HCT116 (cell line): ENCODE measurements around the gene SNX2. TPM values are rescaled to one million over a fixed set of nuclear protein-coding genes. Genes with fewer than 3 reads are reported as not detected.

ENCODE experiments used
- ATAC-seq: fragments of 200-7000 bp; cut with Tn5 transposase; 2 replicates; pipeline ENCODE4 v1.9.1; 2020; ENCODE audit warnings: mild to moderate bottlenecking, moderate library complexity
- BruUV-seq: library from RNA; stranded (reverse); fragments of 400-500 nt; replicated peaks from 2 replicates; lab custom pipeline; 2021; lab: Mats Ljungman, UMichigan
- CTCF ChIA-PET: fragments of 300-600 bp; sonication (Branson Sonifier 250); formaldehyde crosslinking; loops from one replicate; lab custom pipeline; 2021; ENCODE audit warnings: antibody characterized with exemption; lab: Charles Lee
- POLR2A ChIA-PET: fragments of 300-600, 350-600 bp; sonication (Branson Sonifier 250); formaldehyde crosslinking; loops from one replicate; lab custom pipeline; 2021; ENCODE audit warnings: antibody characterized with exemption; lab: Charles Lee
- RAD21 ChIA-PET, 2 experiments: fragments of 300-600 bp; sonication (Branson Sonifier 250); formaldehyde crosslinking; loops; one replicate each; lab custom pipeline; 2023; ENCODE audit warnings: low total read pairs in 2 of 2; ENCODE audit not compliant: uncharacterized antibody in 2 of 2, unreplicated experiment in 2 of 2, low non-redundant PET in 1 of 2; lab: Charles Lee
- DNase-seq: peaks from one replicate; pipeline ENCODE4 v3.0.0-alpha.2; 2010; ENCODE audit warnings: low read depth, low spot score
- H2AFZ ChIP-seq: fragments of 200-600 bp; shearing (Covaris generic), sonication (generic); 2 replicates; pipeline ENCODE4 v1.6.1; 2017; ENCODE audit warnings: low read depth, mixed run types, mixed read lengths, antibody characterized with exemption, low read length; ENCODE audit not compliant: poor library complexity, severe bottlenecking
- H3K27ac ChIP-seq: 2 replicates; pipeline ENCODE4 v1.5.1; 2012; ENCODE audit warnings: low read depth, low read length
- H3K27me3 ChIP-seq: fragments of 200-600 bp; sonication (generic); 2 replicates; pipeline ENCODE4 v1.6.1; 2016; ENCODE audit warnings: mixed run types, low read length, mixed read lengths; ENCODE audit not compliant: insufficient read depth
- H3K36me3 ChIP-seq, 2 experiments: fragments of 200-500 bp in 1 of 2; fragments of 200-600 bp in 1 of 2; sonication (Bioruptor generic) in 1 of 2; sonication (generic) in 1 of 2; 2 replicates each; pipeline versions ENCODE4 v1.5.1 to v1.6.1; 2014 to 2016; ENCODE audit warnings: low read length in 2 of 2, inconsistent platforms in 1 of 2, mixed read lengths in 1 of 2, mixed run types in 1 of 2; ENCODE audit not compliant: insufficient read depth in 2 of 2, control insufficient read depth in 1 of 2
- H3K4me1 ChIP-seq, 2 experiments: fragments of 200-600 bp in 1 of 2; sonication (generic) in 1 of 2; 2 replicates each; pipeline versions ENCODE4 v1.5.1 to v1.6.1; 2012 to 2017; ENCODE audit warnings: low read length in 2 of 2, inconsistent platforms in 1 of 2, mild to moderate bottlenecking in 1 of 2, mixed read lengths in 1 of 2, mixed run types in 1 of 2, moderate library complexity in 1 of 2; ENCODE audit not compliant: insufficient read depth in 2 of 2, control insufficient read depth in 1 of 2
- H3K4me2 ChIP-seq: fragments of 200-600 bp; sonication (generic); 2 replicates; pipeline ENCODE4 v1.6.1; 2017; ENCODE audit warnings: mixed run types, low read length, mixed read lengths
- H3K4me3 ChIP-seq, 2 experiments: fragments of 200-600 bp in 1 of 2; sonication (generic) in 1 of 2; replicated peaks in 1 of 2; 2 replicates each; pipeline ENCODE4 v1.5.1; 2011 to 2016; ENCODE audit warnings: low read length in 2 of 2, control low read depth in 1 of 2, low read depth in 1 of 2, mild to moderate bottlenecking in 1 of 2, mixed read lengths in 1 of 2, mixed run types in 1 of 2
- H3K79me2 ChIP-seq: fragments of 200-600 bp; sonication (generic); 2 replicates; pipeline ENCODE4 v1.6.1; 2017; ENCODE audit warnings: mild to moderate bottlenecking, mixed run types, low read length, moderate library complexity, mixed read lengths; ENCODE audit not compliant: insufficient read depth
- H3K9ac ChIP-seq: fragments of 200-600 bp; sonication (generic); 2 replicates; pipeline ENCODE4 v1.6.1; 2016; ENCODE audit warnings: low read length, mixed read lengths
- H3K9me2 ChIP-seq: fragments of 200-600 bp; sonication (generic), shearing (Covaris generic); 2 replicates; pipeline ENCODE4 v1.6.1; 2017; ENCODE audit warnings: mixed run types, mild to moderate bottlenecking, moderate library complexity; ENCODE audit not compliant: insufficient read depth
- H3K9me3 ChIP-seq, 2 experiments: fragments of 200-500 bp in 1 of 2; fragments of 200-600 bp in 1 of 2; sonication (Bioruptor generic) in 1 of 2; sonication (generic) in 1 of 2; 2 replicates each; pipeline ENCODE4 v1.6.1; 2014 to 2017; ENCODE audit warnings: low read length in 2 of 2, mixed read lengths in 2 of 2, inconsistent platforms in 1 of 2, low read depth in 1 of 2, mild to moderate bottlenecking in 1 of 2, mixed run types in 1 of 2, moderate library complexity in 1 of 2; ENCODE audit not compliant: control insufficient read depth in 1 of 2, insufficient read depth in 1 of 2
- H4K20me1 ChIP-seq: fragments of 200-600 bp; sonication (generic), shearing (Covaris generic); 2 replicates; pipeline ENCODE4 v1.6.1; 2017; ENCODE audit warnings: mixed run types, mild to moderate bottlenecking, moderate library complexity; ENCODE audit not compliant: insufficient read depth
- CBX3 ChIP-seq: IDR thresholded peaks from 2 replicates; pipeline ENCODE4 v1.6.1; 2012; ENCODE audit warnings: low read depth
- CEBPB ChIP-seq: IDR thresholded peaks from 2 replicates; pipeline ENCODE4 v1.6.1; 2012; ENCODE audit warnings: low read depth
- FOSL1 ChIP-seq: IDR thresholded peaks from 2 replicates; pipeline ENCODE4 v1.6.1; 2012; ENCODE audit warnings: low read depth
- JUND ChIP-seq: IDR thresholded peaks from 2 replicates; pipeline ENCODE4 v1.6.1; 2012
- TCF7L2 ChIP-seq: IDR thresholded peaks from 2 replicates; pipeline ENCODE4 v1.7.0; 2011; ENCODE audit warnings: borderline replicate concordance, inconsistent platforms; ENCODE audit not compliant: insufficient read depth, insufficient read length; ENCODE audit errors: extremely low read depth
- ZFX ChIP-seq: fragments of 450-650 bp; IDR thresholded peaks from 2 replicates; pipeline ENCODE4 v1.6.1; 2017
- intact Hi-C: fragments of 100-400 bp; cut with micrococcal nuclease; formaldehyde crosslinking; loops from 2 replicates; pipeline ENCODE4 v1.10.0; 2022
- total RNA-seq: library from RNA; stranded (reverse); gene quantifications from one replicate; pipeline ENCODE4 v1.2.1, GENCODE V29; 2021; ENCODE audit not compliant: unreplicated experiment
- TF ChIP-seq, protein P1 (sequence below): IDR thresholded peaks from 2 replicates; pipeline ENCODE4 v1.6.1; 2012
- TF ChIP-seq, protein P2 (sequence below): IDR thresholded peaks from 2 replicates; pipeline ENCODE4 v1.6.1; 2011; ENCODE audit warnings: mild to moderate bottlenecking, low read length, moderate library complexity; ENCODE audit not compliant: insufficient replicate concordance; ENCODE audit errors: extremely low read depth

The SNX2 gene
- total RNA-seq, 1 experiment from 2014 or later = 57.7 TPM

- TF ChIP-seq, protein P1, sequence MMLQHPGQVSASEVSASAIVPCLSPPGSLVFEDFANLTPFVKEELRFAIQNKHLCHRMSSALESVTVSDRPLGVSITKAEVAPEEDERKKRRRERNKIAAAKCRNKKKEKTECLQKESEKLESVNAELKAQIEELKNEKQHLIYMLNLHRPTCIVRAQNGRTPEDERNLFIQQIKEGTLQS = no peak
- TF ChIP-seq CEBPB (no peak), FOSL1 (no peak), CBX3 (no peak), ZFX (no peak), JUND (no peak)
- TF ChIP-seq, protein P2, sequence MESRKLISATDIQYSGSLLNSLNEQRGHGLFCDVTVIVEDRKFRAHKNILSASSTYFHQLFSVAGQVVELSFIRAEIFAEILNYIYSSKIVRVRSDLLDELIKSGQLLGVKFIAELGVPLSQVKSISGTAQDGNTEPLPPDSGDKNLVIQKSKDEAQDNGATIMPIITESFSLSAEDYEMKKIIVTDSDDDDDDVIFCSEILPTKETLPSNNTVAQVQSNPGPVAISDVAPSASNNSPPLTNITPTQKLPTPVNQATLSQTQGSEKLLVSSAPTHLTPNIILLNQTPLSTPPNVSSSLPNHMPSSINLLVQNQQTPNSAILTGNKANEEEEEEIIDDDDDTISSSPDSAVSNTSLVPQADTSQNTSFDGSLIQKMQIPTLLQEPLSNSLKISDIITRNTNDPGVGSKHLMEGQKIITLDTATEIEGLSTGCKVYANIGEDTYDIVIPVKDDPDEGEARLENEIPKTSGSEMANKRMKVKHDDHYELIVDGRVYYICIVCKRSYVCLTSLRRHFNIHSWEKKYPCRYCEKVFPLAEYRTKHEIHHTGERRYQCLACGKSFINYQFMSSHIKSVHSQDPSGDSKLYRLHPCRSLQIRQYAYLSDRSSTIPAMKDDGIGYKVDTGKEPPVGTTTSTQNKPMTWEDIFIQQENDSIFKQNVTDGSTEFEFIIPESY = no peak
Observed at GRCh38 chr5:122858451-122858850, 83.6 kb downstream of the SNX2 start (continued).

DNA sequence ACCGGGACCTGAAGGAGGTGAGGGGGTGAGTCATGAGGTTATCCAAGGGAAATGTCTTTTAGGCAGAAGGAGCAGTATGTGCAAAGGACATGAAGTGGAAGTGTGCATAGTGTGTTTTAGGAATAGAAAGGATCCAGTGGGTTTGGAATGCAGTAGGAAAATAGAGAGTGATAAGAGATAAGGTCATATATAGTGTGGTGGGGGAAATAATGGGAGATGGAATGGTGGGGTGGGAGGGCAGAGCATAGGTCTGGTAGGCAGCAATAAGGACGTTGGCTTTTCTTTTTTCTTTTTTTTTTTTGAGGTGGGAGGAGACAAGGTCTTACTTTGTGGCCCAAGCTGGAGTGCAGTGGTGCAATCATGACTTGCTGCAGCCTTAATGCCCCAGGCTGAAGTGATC lies 88.4 kb downstream of the SNX2 start:
- no TSS peak for BruUV-seq
- H3K4me3 ChIP-seq = no peak overlapping the region
- CTCF ChIA-PET = no interaction called here
- no peak for TF ChIP-seq TCF7L2
- TF ChIP-seq CEBPB = no peak
- TF ChIP-seq, protein P2 = no peak
- H3K9me2 ChIP-seq = no peaks in the 10 kb centered on the region
- H3K79me2 ChIP-seq = 0 out of 2 replicates have a peak, but pooled peaks cover 4% of the 10 kb centered on the region
- no peak overlapping the region for H2AFZ ChIP-seq
- no peaks in the 10 kb centered on the region for H3K9me3 ChIP-seq
- DNase-seq (no peak), ATAC-seq (no peak)
- H3K27ac ChIP-seq = no peak overlapping the region
- no peaks in the 10 kb centered on the region for H3K27me3 ChIP-seq
- POLR2A ChIA-PET = no interaction called here
- no peaks in the 10 kb centered on the region for H3K4me1 ChIP-seq
- RAD21 ChIA-PET = no interaction called here
- intact Hi-C loops = no loop called here
- H4K20me1 ChIP-seq = no peaks in the 10 kb centered on the region
- no peak overlapping the region for H3K9ac ChIP-seq
- H3K36me3 ChIP-seq = no peaks in the 10 kb centered on the region
- no peak overlapping the region for H3K4me2 ChIP-seq
